Osteocyte (in vitro differentiated cells): ENCODE results near the gene PLXNA4. TPM values are rescaled to one million over a fixed set of nuclear protein-coding genes. Genes with fewer than 3 reads are reported as not detected.

Experiments
- DNase-seq: peaks from one replicate; pipeline ENCODE4 v3.0.0; 2021; ENCODE audit warnings: mixed read lengths; ENCODE audit not compliant: unreplicated experiment; ENCODE audit errors: extremely low spot score
- H3K27ac Mint-ChIP-seq: one replicate; pipeline ENCODE4 v1.8.0; 2021; ENCODE audit warnings: mild to moderate bottlenecking, mixed read lengths; ENCODE audit not compliant: unreplicated experiment
- H3K27me3 Mint-ChIP-seq: one replicate; pipeline ENCODE4 v1.8.0; 2021; ENCODE audit warnings: mixed read lengths; ENCODE audit not compliant: unreplicated experiment
- H3K36me3 Mint-ChIP-seq: one replicate; pipeline ENCODE4 v1.8.0; 2021; ENCODE audit warnings: mixed read lengths; ENCODE audit not compliant: unreplicated experiment
- H3K4me1 Mint-ChIP-seq: one replicate; pipeline ENCODE4 v1.8.0; 2021; ENCODE audit warnings: mixed read lengths; ENCODE audit not compliant: unreplicated experiment
- H3K4me3 Mint-ChIP-seq: one replicate; pipeline ENCODE4 v1.8.0; 2021; ENCODE audit warnings: mild to moderate bottlenecking, moderate library complexity, mixed read lengths; ENCODE audit not compliant: unreplicated experiment
- H3K9me3 Mint-ChIP-seq: one replicate; pipeline ENCODE4 v1.8.0; 2021; ENCODE audit warnings: mixed read lengths; ENCODE audit not compliant: unreplicated experiment
- CTCF ChIP-seq: fragments of 200-600 bp; sonication (generic); IDR thresholded peaks from 2 replicates; pipeline ENCODE4 v1.5.0; 2021; ENCODE audit warnings: antibody characterized with exemption, mild to moderate bottlenecking, moderate library complexity
- total RNA-seq: library from RNA; stranded (reverse); gene quantifications from 2 replicates; pipeline ENCODE4 v1.2.1, GENCODE V29; 2021

PLXNA4 gene
- total RNA-seq, 1 donor from 2014 or later, result 59.0 TPM

GRCh38 chr7:132135746-132136385, 440.4 kb downstream of the PLXNA4 start:
- Mint-ChIP-seq H3K9me3 (no peaks in the 10 kb centered on the region), H3K36me3 (peaks cover 47% of the 10 kb centered on the region), H3K27ac (no peak overlapping the region), H3K4me1 (no peaks in the 10 kb centered on the region), H3K27me3 (no peaks in the 10 kb centered on the region), H3K4me3 (no peak overlapping the region)
- no peak for DNase-seq
- TF ChIP-seq CTCF, result no peak

- Mint-ChIP-seq H3K36me3 (peaks cover 45% of the 10 kb centered on the region), H3K4me1 (no peaks in the 10 kb centered on the region), H3K27ac (no peak overlapping the region), H3K9me3 (no peaks in the 10 kb centered on the region), H3K27me3 (no peaks in the 10 kb centered on the region), H3K4me3 (no peak overlapping the region)
- TF ChIP-seq CTCF, result no peak
- DNase-seq, result no peak
These were observed 441.3 kb downstream of the PLXNA4 start for GRCh38 chr7:132134814-132135445.

GRCh38 chr7:132133501-132133900, 442.8 kb downstream of the PLXNA4 start:
- DNase-seq, result no peak
- H3K27me3 Mint-ChIP-seq, result no peaks in the 10 kb centered on the region
- H3K4me3 Mint-ChIP-seq, result no peak overlapping the region
- no peak overlapping the region for H3K27ac Mint-ChIP-seq
- no peaks in the 10 kb centered on the region for H3K9me3 Mint-ChIP-seq
- H3K4me1 Mint-ChIP-seq, result no peaks in the 10 kb centered on the region
- peaks cover 47% of the 10 kb centered on the region for H3K36me3 Mint-ChIP-seq
- no peak for TF ChIP-seq CTCF

- no peaks in the 10 kb centered on the region for H3K27me3 Mint-ChIP-seq
- no peaks in the 10 kb centered on the region for H3K4me1 Mint-ChIP-seq
- H3K27ac Mint-ChIP-seq, result no peak overlapping the region
- TF ChIP-seq CTCF, result no peak
- DNase-seq, result no peak
- no peak overlapping the region for H3K4me3 Mint-ChIP-seq
- H3K9me3 Mint-ChIP-seq, result no peaks in the 10 kb centered on the region
- H3K36me3 Mint-ChIP-seq, result peaks cover 45% of the 10 kb centered on the region
These were observed 445.1 kb downstream of the PLXNA4 start for GRCh38 chr7:132131196-132131595.

- Mint-ChIP-seq H3K36me3 (peaks cover 45% of the 10 kb centered on the region), H3K27me3 (no peaks in the 10 kb centered on the region), H3K4me3 (no peak overlapping the region), H3K9me3 (no peaks in the 10 kb centered on the region), H3K27ac (no peak overlapping the region), H3K4me1 (no peaks in the 10 kb centered on the region)
- no peak for TF ChIP-seq CTCF
- DNase-seq, result no peak
These were observed 445.8 kb downstream of the PLXNA4 start for GRCh38 chr7:132130497-132130896.
